GM13976 (cell line): Measurements from ENCODE around the gene ZNF486.
"Not testable (repeated sequence)": the region's sequence is repeated elsewhere in the genome, so short reads cannot be mapped to it uniquely, and the experiment has no call there.

Source experiments
- DNase-seq: peaks from one replicate; pipeline ENCODE4 v3.0.0; 2012; ENCODE audit warnings: low spot score
- in situ Hi-C: fragments of 300-500 bp; cut with MboI; formaldehyde crosslinking; loops from one replicate; pipeline ENCODE4 v1.12.0; 2022; ENCODE audit warnings: low sequenced_read_pairs, mixed read lengths, inconsistent platforms; ENCODE audit not compliant: unreplicated experiment
- TF ChIP-seq, protein P1 (sequence below): IDR thresholded peaks from 2 replicates; pipeline ENCODE4 v1.5.1; 2012; ENCODE audit warnings: borderline replicate concordance, mild to moderate bottlenecking; ENCODE audit not compliant: insufficient read depth; ENCODE audit errors: extremely low read depth, missing control alignments, control extremely low read depth

ZNF486 gene

GRCh38 chr19:20182222-20182785, 15.3 kb downstream of the ZNF486 start:
- TF ChIP-seq, protein P1, sequence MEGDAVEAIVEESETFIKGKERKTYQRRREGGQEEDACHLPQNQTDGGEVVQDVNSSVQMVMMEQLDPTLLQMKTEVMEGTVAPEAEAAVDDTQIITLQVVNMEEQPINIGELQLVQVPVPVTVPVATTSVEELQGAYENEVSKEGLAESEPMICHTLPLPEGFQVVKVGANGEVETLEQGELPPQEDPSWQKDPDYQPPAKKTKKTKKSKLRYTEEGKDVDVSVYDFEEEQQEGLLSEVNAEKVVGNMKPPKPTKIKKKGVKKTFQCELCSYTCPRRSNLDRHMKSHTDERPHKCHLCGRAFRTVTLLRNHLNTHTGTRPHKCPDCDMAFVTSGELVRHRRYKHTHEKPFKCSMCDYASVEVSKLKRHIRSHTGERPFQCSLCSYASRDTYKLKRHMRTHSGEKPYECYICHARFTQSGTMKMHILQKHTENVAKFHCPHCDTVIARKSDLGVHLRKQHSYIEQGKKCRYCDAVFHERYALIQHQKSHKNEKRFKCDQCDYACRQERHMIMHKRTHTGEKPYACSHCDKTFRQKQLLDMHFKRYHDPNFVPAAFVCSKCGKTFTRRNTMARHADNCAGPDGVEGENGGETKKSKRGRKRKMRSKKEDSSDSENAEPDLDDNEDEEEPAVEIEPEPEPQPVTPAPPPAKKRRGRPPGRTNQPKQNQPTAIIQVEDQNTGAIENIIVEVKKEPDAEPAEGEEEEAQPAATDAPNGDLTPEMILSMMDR = no peak
- no peak for DNase-seq
- in situ Hi-C loops = no loop called here

- TF ChIP-seq, protein P1 = no peak
- no peak for DNase-seq
- in situ Hi-C loops = no loop called here
These were observed 19.2 kb downstream of the ZNF486 start for GRCh38 chr19:20186174-20186573.

DNA sequence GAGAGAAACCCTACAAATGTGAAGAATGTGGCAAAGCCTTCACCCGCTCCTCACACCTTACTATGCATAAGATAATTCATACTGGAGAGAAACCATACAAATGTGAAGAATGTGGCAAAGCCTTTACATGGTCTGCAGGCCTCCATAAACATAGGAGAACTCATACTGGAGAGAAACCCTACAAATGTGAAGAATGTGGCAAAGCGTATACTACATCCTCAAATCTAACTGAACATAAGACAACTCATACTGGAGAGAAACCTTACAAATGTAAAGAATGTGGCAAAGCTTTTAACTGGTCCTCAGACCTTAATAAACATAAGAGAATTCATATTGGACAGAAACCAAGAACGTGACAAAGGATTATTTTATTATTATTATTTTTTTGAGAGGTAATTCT, 30.7 kb downstream of the ZNF486 start:
- DNase-seq = no peak
- TF ChIP-seq, protein P1 = no peak
- in situ Hi-C loops = no loop called here

DNA sequence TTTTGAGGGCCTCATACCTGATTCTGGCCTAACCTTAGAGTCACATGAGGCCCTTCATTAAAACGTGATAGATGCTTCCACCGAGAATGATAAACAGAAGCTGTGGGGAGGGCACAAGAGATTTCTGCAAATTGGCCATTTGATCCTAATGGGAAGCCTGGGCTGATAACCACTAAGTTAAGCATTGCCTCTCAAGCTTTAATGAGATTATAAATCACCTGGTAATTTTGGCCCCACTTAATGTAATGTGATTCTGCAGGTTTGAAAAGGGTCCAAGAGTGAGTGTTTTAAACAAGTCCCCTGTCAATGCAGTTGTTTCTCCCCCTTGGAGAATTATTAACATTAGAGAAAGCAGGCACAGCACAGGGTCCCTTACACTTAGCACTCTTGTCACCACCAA, 42.0 kb downstream of the ZNF486 start:
- DNase-seq = no peak
- TF ChIP-seq, protein P1 = no peak
- in situ Hi-C loops = no loop called here

GRCh38 chr19:20214366-20214765, 47.4 kb downstream of the ZNF486 start:
- in situ Hi-C loops, DNase-seq: not testable (repeated sequence)

GRCh38 chr19:20221605-20222004, 54.6 kb downstream of the ZNF486 start:
- DNase-seq, in situ Hi-C loops: not testable (repeated sequence)

DNA sequence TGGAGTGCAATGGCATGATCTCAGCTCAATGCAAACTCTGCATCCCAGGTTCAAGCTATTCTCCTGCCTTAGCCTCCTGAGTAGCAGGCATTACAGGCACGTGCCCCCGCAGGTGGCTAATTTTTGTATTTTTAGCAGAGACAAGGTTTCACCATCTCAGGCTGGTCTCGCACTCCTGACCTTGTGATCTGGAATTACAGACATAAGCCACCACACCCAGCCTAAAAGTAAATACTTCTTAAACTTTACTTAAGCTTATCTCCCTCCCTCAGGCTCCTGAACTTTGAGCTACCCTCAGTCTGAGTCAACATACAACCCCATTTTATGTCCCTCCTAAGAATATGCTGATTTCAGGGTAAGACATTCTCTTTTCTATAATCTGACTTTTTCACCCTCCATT, 66.1 kb downstream of the ZNF486 start:
- DNase-seq = no peak
- in situ Hi-C loops = no loop called here
- TF ChIP-seq, protein P1 = no peak

DNA sequence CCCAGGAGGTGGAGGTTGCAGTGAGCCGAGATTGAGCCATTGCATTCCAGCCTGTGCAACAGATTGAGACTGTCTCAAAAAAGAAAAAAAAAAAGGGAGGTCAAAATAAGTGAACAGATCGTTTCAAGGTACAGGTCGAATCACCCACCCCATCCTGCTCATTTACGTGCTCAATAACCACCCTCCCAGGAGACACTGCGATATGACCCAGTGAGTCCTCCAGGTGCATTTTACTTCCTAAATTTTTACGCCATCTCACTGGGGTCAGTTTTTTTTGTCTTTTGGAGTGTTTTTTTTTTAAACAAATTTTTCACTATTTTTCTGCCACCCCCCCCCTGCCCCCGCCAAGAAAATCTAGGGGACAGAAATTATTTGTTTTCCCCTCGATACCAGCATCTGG, 68.1 kb downstream of the ZNF486 start:
- TF ChIP-seq, protein P1 = no peak
- no peak for DNase-seq
- in situ Hi-C loops = no loop called here
